ENCODE measurements around the gene SOBP.

Gene SOBP

DNA sequence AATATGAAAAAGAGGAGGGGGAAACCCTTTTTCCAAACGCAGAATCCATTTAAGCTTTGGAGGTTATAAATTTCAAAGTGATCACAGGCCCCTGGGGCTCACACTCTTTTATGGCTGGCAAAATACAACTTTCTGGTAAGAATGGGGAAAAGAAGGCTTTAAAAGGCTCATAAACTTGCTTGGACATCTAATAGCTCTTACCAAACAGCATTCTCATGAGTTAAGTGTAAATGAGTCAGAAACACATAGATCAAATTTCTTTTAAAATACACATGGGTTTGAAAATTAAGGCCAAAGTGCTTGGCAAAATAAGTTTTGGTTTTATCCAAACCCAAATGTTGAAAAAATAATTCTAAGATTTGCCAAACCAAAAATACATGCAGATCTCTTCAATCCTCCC is 154.6 kb downstream of the SOBP start:
- Histone ChIP-seq H2AFZ (ENCODE audit: low read depth, low read length) (no peak overlapping the region), H3K27ac (ENCODE audit: low read length) (no peak overlapping the region), H3K36me3 (ENCODE audit: insufficient read depth, low read length) (no peaks in the 10 kb centered on the region)

DNA sequence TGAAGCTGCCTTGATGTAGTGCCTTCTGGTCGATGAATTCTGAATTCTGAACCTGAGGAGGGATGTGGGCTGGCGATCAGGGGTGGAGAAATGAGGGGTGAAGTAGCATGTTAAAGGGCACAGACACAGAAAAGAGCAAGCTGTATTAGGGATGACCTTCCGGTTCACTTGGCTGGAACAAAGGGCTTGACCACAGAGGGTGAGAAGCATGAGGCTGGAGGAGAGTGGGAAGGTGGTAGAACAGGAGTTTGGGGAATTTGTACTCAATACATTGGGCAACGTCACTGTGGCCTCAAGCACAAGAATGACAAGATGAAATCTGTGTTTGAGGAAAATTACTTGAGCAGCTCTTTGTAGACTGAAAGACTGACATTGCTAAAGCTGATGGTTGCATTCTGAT is 155.8 kb downstream of the SOBP start:
- no peaks in the 10 kb centered on the region for H3K9me3 ChIP-seq (ENCODE audit: insufficient read depth, low read length, severe bottlenecking)
- H3K79me2 ChIP-seq (ENCODE audit: insufficient read depth, low read length): no peaks in the 10 kb centered on the region
- no peak overlapping the region for H3K27ac ChIP-seq (ENCODE audit: low read length)
- no peak for ATAC-seq (ENCODE audit: insufficient read depth, low read depth)
- no peak overlapping the region for H2AFZ ChIP-seq (ENCODE audit: low read depth, low read length)
- no peak for DNase-seq
- H3K36me3 ChIP-seq (ENCODE audit: insufficient read depth, low read length): no peaks in the 10 kb centered on the region
- H4K20me1 ChIP-seq (ENCODE audit: insufficient read depth, low read length): no peaks in the 10 kb centered on the region
- H3K4me3 ChIP-seq (ENCODE audit: low read depth in 1 of 2, low read length in 2 of 2): no peak overlapping the region
- no peak overlapping the region for H3K4me2 ChIP-seq (ENCODE audit: insufficient read depth, low read length)
- H3K4me1 ChIP-seq (ENCODE audit: insufficient read depth, low read length): no peaks in the 10 kb centered on the region
- no peaks in the 10 kb centered on the region for H3K27me3 ChIP-seq (ENCODE audit: insufficient read depth, low read length, poor library complexity)
- H3K9ac ChIP-seq (ENCODE audit: low read depth, low read length): no peak overlapping the region
- TF ChIP-seq EZH2 (IDR thresholded peaks at IDR 0.05; ENCODE audit: borderline replicate concordance, low read depth, low read length, severe bottlenecking): no peak
- TF ChIP-seq, protein P1, sequence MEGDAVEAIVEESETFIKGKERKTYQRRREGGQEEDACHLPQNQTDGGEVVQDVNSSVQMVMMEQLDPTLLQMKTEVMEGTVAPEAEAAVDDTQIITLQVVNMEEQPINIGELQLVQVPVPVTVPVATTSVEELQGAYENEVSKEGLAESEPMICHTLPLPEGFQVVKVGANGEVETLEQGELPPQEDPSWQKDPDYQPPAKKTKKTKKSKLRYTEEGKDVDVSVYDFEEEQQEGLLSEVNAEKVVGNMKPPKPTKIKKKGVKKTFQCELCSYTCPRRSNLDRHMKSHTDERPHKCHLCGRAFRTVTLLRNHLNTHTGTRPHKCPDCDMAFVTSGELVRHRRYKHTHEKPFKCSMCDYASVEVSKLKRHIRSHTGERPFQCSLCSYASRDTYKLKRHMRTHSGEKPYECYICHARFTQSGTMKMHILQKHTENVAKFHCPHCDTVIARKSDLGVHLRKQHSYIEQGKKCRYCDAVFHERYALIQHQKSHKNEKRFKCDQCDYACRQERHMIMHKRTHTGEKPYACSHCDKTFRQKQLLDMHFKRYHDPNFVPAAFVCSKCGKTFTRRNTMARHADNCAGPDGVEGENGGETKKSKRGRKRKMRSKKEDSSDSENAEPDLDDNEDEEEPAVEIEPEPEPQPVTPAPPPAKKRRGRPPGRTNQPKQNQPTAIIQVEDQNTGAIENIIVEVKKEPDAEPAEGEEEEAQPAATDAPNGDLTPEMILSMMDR (IDR thresholded peaks at IDR 0.05; ENCODE audit: borderline replicate concordance, extremely low read depth, low read length, poor library complexity, severe bottlenecking): no peak

More for the DNA sequence above, 154.6 kb downstream of the SOBP start:
- Histone ChIP-seq H3K4me2 (ENCODE audit: insufficient read depth, low read length) (no peak overlapping the region), H3K4me3 (ENCODE audit: low read depth in 1 of 2, low read length in 2 of 2) (no peak overlapping the region), H4K20me1 (ENCODE audit: insufficient read depth, low read length) (no peaks in the 10 kb centered on the region), H3K9ac (ENCODE audit: low read depth, low read length) (no peak overlapping the region), H3K9me3 (ENCODE audit: insufficient read depth, low read length, severe bottlenecking) (no peaks in the 10 kb centered on the region), H3K4me1 (ENCODE audit: insufficient read depth, low read length) (no peaks in the 10 kb centered on the region), H3K27me3 (ENCODE audit: insufficient read depth, low read length, poor library complexity) (no peaks in the 10 kb centered on the region), H3K79me2 (ENCODE audit: insufficient read depth, low read length) (no peaks in the 10 kb centered on the region)
- ATAC-seq (ENCODE audit: insufficient read depth, low read depth) (no peak), DNase-seq (no peak)
- TF ChIP-seq EZH2 (IDR thresholded peaks at IDR 0.05; ENCODE audit: borderline replicate concordance, low read depth, low read length, severe bottlenecking): no peak
- TF ChIP-seq, protein P1 (IDR thresholded peaks at IDR 0.05; ENCODE audit: borderline replicate concordance, extremely low read depth, low read length, poor library complexity, severe bottlenecking): no peak

DNA sequence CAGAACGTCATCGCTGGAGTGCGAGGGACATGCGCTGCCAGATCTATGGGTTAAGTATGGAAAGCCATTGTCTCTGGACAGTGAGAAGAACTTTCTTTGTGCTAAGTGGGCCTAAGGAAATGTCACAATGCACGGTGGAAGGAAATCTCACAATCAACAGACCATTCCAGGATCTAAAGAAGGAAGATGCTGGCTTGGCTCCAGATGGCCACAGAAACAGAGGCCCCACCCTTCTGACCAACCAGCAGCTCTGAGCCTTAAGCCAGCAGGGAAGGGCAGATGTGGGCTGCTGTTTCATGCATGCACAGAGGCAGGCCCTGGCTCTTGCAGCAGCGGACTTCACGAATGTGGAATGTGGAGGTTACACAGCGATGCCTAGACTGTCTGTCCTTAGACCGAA is 156.3 kb downstream of the SOBP start:
- no peak for DNase-seq
- H3K79me2 ChIP-seq (ENCODE audit: insufficient read depth, low read length): no peaks in the 10 kb centered on the region
- no peak for TF ChIP-seq EZH2 (IDR thresholded peaks at IDR 0.05; ENCODE audit: borderline replicate concordance, low read depth, low read length, severe bottlenecking)
- TF ChIP-seq, protein P1 (IDR thresholded peaks at IDR 0.05; ENCODE audit: borderline replicate concordance, extremely low read depth, low read length, poor library complexity, severe bottlenecking): no peak

More for the DNA sequence above, 156.3 kb downstream of the SOBP start:
- no peak overlapping the region for H3K9ac ChIP-seq (ENCODE audit: low read depth, low read length)
- no peaks in the 10 kb centered on the region for H3K4me1 ChIP-seq (ENCODE audit: insufficient read depth, low read length)
- H2AFZ ChIP-seq (ENCODE audit: low read depth, low read length): no peak overlapping the region
- no peaks in the 10 kb centered on the region for H3K36me3 ChIP-seq (ENCODE audit: insufficient read depth, low read length)
- ATAC-seq (ENCODE audit: insufficient read depth, low read depth): no peak
- no peak overlapping the region for H3K4me2 ChIP-seq (ENCODE audit: insufficient read depth, low read length)
- H3K27ac ChIP-seq (ENCODE audit: low read length): no peak overlapping the region
- no peaks in the 10 kb centered on the region for H4K20me1 ChIP-seq (ENCODE audit: insufficient read depth, low read length)
- H3K27me3 ChIP-seq (ENCODE audit: insufficient read depth, low read length, poor library complexity): no peaks in the 10 kb centered on the region
- H3K9me3 ChIP-seq (ENCODE audit: insufficient read depth, low read length, severe bottlenecking): no peaks in the 10 kb centered on the region
- no peak overlapping the region for H3K4me3 ChIP-seq (ENCODE audit: low read depth in 1 of 2, low read length in 2 of 2)
